M059J (cell line): ENCODE results near the gene VSNL1. TPM values are rescaled to one million over a fixed set of nuclear protein-coding genes. Genes with fewer than 3 reads are reported as not detected.
A peak's percentile ranks its signal among the peaks of the same experiment; 100 is the strongest.
"Not testable (repeated sequence)": the region's sequence is repeated elsewhere in the genome, so short reads cannot be mapped to it uniquely, and the experiment has no call there.

Source experiments
- DNase-seq: peaks from one replicate; pipeline ENCODE4 v3.0.0-alpha.2; 2012; ENCODE audit warnings: low read depth
- total RNA-seq: library from RNA; depleted of rRNA; stranded (reverse); fragments of >200 nt; shearing (Covaris generic); gene quantifications from 2 replicates; pipeline ENCODE4 v1.2.3, GENCODE V29; 2014

The VSNL1 gene
- total RNA-seq, 1 experiment from 2014 or later, result 2.2 TPM

- no peak for DNase-seq
These were observed 1.0 kb downstream of the VSNL1 start for GRCh38 chr2:17541531-17541950.

DNA sequence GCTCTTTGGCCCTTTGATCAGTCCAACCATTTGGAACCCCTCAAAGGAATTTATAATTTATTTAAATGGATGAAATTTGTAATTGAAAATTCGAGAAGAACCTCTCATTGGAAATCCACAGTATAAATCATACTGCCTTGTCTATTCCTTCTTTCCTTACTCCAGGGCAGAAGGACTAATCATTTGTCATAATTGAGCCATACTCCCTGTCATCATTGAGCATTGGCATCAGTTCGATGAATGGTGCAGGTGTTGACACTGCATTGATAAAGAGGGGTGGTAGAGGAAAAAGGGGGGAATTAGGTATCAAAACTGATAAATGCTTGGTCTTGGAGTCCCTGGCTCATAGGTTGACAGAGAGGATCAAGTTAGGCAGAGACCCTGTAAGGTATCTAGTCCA is 2.0 kb downstream of the VSNL1 start:
- DNase-seq, result no peak

DNA sequence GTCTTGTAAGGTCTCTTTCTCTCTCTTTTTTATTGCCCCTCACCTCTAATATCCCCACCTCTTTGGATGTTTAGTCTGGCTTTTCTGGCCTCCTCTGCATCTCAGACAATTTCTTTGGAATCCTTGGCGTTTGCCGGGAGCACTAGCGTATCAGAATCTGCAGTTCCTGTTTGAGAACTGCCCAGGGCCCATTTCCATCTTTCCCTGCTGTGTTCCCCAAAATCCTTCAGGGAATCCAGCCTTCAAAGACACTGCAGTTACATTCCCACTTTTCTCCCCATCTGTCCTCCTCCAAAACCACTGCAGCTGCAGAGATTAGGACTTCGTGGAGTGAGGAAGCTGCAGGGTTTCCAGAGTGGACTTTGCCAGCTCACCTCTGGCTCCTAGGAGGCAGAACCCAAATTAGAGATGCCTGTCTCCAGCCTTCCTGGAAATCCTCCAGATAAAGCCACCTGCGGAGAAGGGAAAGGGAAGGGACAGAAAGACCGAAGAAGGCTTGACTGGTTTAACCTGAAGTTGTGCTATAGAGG is 2.7 kb downstream of the VSNL1 start:
- no peak for DNase-seq

DNA sequence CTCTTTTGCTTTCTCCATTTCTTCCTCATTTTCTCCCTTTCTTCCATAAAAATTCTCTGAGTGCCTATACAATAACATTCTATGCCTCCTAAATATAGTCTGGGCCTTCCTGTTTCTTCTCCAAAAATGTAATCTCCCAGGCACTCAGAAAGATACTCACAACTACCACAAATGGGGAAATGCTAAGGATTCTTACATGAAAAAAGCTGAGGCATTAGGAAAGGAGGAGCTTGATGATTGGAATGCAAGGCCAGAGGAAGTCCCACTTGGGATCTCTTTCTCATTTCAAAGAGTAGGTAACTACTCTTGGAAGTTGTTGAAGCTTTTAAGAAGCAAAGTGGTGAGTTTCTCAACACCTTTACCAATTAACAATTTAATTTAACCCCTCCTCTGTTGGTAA is 3.4 kb downstream of the VSNL1 start:
- no peak for DNase-seq

DNA sequence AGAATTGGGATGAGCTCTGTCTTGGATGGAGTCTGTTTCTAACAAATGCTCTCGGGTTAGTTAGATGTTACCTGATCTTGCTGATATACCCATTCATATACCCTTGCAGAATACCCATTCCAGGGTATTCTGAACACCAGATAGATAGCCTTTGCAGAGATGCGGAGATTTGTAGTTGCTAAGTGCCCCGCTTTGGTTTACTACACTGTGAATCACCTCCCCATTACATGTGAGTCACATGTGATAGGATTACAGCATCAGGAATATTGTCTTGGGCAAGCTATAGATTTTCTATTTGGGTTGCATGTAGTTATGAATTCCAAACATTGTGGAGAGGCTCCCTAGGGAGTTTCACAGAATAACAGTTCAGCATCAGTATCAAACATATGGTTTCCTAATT is 3.8 kb downstream of the VSNL1 start:
- DNase-seq, result peak; percentile 31

DNA sequence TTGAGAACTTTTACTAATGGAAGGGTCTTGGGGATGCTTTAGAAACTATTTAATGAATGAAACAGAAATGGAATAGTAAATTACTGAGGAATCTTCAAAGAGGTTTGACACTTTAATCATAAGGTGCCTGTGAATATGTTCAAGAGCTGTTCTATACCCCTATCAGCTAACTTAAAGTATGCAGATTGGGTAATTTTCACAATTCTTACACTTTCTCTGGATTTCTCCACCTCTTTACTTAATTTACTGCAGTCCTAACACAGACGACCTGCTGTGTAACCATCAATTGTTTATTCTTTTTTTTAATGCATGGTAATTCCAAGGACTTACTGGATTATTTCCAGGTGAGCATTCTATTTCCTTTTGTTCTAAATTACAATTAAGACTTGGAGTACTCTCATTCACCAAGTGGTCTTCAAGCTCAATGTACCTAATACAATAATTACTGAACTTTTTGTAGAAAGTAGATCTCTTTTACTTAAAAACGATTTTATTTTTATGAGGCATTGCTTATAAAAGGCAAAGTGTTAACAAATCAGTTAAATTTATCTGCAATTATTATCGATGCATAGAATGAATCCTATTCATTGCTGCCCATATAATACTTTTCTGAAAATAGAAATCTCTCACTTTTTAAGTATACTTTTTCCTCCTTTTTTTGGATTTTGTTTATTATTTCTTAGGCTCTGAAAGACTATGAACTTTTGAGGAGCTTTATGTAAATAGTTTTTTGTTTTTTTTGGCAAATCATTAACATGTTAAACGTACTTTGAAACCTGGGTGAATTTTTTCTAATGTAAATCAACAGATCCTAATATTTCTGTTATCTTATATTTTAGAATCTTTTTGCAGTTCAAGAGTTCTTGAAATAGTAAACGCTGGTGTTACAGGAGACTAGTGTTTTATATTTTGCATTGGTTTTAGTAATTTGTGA is 5.5 kb downstream of the VSNL1 start:
- DNase-seq, result no peak

- DNase-seq, result no peak
These were observed 6.7 kb downstream of the VSNL1 start for GRCh38 chr2:17547237-17547636.

DNA sequence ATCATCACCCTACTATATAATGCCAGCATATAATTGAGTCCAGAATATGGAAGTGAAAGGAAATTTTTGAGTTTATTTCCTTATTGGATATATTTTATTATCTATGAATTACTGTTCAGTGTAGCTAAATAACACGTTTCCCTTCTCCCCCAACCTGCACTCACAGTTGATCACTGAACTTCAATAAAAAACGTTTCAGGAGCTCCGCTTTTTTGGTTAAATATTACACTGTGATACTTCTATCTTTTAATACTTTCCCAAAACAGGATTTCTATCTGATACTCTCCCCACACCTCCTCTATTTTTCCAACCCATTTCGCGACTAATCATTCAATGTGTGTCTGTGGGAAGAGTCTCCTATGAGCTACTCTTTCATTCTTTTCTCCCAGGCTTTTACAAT is 7.2 kb downstream of the VSNL1 start:
- no peak for DNase-seq

- no peak for DNase-seq
These were observed 10.4 kb downstream of the VSNL1 start for GRCh38 chr2:17550907-17551306.

- DNase-seq, result no peak
These were observed 14.7 kb downstream of the VSNL1 start for GRCh38 chr2:17555150-17555549.

- DNase-seq, result no peak
These were observed 17.1 kb downstream of the VSNL1 start for GRCh38 chr2:17557596-17557995.

- DNase-seq, result no peak
These were observed 17.6 kb downstream of the VSNL1 start for GRCh38 chr2:17558053-17558452.

- DNase-seq, result no peak
These were observed 18.4 kb downstream of the VSNL1 start for GRCh38 chr2:17558878-17559277.

DNA sequence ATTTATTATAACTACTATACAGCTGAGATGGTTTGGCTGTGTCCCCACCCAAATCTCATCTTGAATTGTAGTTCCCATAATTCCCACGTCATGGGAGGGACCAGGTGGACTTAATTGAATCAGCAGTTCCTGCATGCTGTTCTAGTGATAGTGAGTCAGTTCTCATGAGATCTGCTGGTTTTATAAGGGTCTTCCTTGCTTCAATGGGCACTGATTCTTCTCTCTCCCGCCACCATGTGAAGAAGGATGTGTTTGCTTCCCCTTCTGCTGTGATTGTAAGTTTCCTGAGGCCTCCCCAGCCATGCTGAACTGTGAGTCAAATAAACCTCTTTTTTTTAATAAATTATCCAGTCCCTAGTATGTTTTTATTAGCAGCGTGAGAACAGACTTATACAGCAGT is 25.2 kb downstream of the VSNL1 start:
- not testable (repeated sequence) for DNase-seq

- peak; percentile 35 for DNase-seq
These were observed 31.2 kb downstream of the VSNL1 start for GRCh38 chr2:17571681-17572080.

DNA sequence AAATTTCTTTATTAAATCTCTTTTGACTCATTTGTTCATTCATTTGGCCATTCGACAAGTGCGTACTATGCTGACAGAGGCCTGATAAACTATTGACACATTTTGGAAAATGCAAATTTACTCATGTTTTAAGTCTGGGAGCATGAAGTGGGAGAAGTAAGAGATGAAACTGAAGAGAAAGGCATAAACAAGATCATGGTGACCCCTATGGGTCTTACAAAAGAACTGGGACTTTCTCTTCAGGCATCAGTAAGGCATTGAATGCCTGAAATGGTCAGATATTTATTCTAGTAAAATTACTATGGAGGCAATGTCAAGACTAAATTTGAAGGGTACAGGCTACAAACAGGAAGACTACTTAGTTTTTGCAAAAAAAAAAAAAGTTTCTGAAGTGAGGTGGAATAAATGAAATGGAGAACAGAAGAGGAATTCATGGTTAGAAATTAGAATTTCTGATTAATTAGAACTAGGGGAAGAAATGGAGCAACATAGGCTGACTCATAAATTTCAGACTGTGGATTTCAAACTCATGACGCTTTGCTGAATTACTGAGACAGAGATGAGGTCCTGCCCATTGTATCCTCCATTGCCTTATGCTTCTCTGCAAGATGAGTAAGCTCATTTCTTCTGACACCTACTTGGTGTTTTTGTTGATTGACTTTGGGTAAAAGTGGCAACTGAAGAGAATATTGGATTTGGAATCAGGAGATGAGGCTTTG is 32.7 kb downstream of the VSNL1 start:
- DNase-seq, result peak; percentile 14

DNA sequence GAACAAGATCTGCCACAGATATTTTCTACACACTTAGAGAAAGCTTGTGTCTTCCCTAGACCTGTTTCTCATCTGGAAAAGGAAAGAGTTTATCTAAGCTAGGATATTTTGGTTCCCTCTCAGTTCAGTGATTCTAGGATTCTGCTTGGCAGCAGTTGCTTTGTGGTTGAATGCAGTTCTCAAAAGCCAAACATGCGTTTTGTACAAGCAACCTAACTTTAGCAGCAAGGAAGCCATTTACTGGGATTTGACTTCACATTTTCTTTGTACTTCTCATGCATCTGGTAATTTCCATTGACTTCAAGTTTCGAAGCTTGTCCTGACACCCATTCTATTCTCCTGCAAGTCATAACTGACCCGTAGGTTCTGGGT is 33.3 kb downstream of the VSNL1 start:
- no peak for DNase-seq

DNA sequence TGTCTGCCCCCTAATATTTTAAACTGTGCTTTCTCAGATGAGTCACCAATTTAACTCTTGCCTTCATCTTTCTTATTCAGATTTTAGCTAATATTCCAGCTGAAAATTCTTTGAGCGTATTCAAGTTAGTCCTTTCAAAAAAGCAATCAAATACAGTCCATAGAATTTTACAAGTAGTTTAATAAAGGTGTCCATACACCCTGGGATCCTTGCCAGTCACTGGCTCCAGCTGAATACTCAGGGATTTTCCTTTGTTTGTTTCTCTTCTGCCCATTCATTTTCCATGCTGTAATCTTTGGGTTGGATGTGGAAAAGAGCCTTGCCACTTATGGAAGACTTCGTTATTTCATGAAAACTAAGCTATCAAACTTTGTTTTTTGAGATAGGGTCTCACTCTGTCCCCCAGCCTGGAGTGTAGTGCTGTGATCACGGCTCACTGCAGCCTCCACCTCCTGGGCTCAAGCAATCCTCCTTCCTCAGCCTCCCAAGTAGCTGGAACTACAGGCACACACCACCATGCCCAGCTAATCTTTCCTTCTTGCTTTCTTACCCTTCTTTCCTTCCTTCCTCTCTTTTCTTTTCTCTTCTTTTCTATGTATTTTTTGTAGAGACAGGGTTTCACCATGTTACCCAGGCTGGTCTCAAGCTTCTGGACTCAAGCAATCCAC is 34.0 kb downstream of the VSNL1 start:
- no peak for DNase-seq

- DNase-seq, result no peak
These were observed 36.3 kb downstream of the VSNL1 start for GRCh38 chr2:17576802-17577201.

GRCh38 chr2:17578466-17578928 is 38.0 kb downstream of the VSNL1 start:
- no peak for DNase-seq

DNA sequence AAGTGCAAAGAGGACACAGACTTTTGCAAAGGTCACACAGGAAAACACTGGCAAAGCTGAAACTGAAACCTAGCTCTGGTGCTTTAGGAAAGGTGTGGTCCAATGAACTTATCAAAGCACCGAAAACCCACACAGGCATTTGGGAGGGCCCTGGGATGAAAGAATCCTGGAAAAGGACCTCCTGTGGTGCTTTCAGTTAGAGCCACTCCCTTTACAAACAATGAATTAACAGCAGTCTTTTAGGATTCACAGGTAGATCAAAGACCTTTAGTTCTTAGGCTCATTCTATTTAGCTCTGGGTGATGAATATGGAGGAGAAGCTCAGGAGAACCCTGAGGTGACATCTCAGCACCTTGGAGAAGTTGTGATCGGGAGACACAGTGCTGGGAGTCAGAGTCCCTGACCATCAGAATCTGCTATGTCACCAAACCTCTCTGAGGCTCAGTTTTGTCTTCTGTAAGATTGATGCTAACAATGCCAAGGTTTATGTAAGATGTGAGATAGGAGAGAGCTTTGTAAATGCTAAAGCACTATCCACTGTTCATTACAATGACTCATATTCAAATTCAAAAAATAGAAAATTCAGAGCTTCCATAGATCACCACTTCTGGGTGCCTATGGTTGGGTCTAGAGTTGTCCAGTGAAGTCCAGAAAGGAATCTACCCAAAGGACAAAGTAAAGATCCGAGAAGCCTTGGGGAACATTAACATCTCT is 39.3 kb downstream of the VSNL1 start:
- no peak for DNase-seq

DNA sequence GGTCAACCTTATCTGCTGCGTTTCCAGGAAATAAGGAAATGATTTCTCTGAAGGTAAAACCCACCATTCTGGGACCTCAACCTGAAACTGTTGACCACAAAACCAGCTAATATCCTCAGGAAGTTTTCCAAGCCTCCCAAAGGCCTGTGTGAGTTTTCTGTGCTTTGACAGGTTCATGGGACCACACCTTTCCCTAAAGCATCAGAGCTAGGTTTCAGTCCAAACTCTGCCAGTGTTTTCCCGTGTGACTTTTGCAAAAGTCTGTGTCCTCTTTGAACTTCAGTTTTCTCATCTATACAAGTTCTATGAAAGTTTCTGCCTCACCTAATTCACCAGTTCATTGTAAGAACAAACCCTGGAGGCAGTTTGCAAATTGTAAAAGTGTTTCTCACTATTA is 39.8 kb downstream of the VSNL1 start:
- no peak for DNase-seq
